ENCODE results near the gene TMPRSS7.

TMPRSS7 gene

DNA sequence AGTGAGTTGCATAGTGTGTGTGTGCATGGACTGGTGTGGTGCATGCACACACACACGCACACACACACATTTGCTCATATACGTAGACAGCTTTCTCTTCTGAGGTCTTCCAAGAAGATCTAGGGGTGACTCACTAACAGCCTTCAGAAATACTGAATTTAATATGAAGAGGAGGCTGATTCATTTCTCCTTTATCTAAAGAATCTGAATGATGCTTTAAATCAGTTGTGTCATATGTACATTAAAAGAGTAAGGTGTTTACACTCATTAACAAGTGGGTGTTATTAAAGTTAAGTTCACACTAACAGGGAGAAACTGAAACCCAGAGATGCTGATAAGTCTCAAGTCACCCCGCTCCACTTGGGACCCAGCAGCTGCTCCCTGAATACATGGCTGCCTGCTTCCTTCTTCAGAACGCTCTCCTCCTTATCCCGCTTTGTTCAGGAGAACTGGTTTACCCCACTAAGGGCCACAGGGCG is 22.0 kb downstream of the TMPRSS7 start:
- DNase-seq (ENCODE audit: extremely low read depth in 1 of 2, low read depth in 1 of 2) = no peak

DNA sequence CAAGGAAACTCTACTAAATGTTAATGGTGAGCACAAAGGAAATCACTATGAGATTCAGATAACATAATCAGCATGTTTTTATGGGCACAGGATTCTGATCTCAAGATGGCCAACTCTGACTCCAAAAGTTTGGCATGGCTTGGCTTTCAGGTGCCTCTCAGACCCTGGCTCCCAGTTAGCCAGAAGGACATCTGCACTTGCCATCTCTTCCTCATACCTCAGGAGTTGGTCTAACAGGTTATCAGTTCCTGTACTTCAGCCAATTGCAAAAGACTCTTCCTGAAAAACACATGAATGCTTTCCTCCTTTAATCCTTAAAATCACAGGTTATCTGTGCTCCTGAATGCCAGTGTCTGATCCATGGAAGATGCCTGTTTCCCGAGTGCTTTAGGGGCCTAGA is 25.0 kb downstream of the TMPRSS7 start:
- DNase-seq (ENCODE audit: extremely low read depth in 1 of 2, low read depth in 1 of 2) = no peak

DNA sequence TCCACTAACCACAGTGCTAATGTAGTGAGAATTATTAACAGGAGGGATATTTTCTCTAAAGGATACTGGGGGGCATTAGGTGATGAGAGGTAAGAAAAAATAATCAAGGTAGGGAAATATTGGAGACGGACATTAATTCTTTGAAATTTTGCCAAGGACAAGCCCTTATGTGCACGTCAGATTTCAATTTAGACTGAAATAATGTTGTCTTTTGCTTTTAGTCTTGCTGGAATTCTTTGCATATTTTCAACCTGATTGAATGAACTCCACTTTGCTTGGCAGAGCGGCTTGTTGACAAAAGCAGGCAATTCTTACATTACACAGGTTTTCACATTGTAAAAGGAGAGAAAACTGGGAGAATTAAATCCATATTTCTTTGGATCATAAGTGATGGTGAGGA is 26.6 kb downstream of the TMPRSS7 start:
- no peak for DNase-seq (ENCODE audit: extremely low read depth in 1 of 2, low read depth in 1 of 2)

DNA sequence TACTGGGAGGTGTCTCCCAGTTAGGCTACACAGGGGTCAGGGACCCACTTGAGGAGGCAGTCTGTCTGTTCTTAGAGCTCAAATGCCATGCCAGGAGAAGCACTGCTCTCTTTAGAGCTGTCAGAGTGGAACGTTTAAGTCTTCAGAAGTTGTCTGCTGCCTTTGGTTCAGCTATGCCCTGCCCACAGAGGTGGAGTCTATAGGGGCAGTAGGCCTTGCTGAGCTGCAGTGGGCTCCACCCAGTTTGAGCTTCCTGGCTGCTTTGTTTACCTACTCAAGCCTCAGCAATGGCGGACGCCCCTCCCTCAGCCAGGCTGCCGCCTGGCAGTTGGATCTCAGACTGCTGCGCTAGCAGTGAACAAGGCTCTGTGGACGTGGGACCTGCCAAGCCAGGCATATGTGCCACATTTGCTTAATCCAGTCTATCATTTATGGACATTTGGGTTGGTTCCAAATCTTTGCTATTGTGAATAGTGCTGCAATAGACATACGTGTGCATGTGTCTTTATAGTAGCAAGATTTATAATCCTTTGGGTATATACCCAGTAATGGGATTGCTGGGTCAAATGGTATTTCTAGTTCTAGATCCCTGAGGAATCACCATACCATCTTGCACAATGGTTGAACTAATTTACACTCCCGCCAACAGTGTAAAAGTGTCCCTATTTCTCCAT is 38.0 kb downstream of the TMPRSS7 start:
- peak in 1 of 2 donors; percentile 35 for DNase-seq (ENCODE audit: extremely low read depth in 1 of 2, low read depth in 1 of 2)

DNA sequence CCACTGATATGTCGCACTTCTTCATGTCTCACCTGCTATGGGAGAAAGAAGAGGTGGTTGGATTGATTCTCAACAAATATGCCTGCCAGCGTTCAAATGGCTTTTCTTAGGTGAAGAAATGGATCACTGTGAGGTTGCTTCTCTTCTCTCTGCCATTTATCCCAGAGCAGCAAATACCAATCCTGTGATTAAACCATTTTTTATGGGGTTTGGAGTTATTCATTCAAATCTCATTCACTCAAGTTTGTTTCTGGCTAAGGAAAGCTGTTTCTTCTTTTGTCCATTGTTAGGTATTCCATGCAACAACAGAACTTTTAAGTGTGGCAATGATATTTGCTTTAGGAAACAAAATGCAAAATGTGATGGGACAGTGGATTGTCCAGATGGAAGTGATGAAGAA is 39.5 kb downstream of the TMPRSS7 start:
- no peak for DNase-seq (ENCODE audit: extremely low read depth in 1 of 2, low read depth in 1 of 2)

DNA sequence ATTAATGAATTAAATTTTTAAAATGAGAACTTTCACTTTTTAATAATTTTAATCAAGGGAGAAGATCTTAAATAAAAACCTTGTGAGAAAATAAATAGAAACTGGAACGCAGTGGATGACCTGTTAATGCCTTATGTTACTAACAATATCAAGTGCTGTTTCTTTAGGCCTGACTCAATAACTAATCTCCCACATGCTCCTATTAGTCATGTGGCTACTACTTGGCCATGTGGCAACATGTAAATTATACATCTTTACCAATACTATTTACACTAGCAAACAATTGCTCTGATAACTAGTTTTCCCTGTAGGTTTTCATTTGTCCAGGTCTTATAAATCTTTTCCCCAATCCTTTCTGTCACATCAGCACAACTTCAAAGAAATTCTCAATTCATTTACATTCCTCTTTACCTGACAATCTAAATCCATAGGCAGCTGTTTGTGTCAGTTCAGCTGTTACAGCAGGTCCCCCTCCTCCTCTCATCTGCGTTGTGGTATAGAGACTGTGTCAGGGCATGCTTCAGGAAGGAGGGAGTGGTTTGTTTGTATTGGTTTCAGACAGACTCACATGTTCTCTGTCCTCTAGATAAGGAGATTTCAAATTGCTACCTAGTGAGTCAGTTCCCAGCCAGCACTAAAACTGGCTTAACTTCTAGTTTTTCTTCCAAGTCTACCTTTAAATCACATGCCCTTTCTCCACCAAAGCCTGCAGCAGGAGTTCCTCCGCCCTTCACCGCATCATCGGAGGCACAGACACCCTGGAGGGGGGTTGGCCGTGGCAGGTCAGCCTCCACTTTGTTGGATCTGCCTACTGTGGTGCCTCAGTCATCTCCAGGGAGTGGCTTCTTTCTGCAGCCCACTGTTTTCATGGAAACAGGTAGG is 40.3 kb downstream of the TMPRSS7 start:
- no peak for DNase-seq (ENCODE audit: extremely low read depth in 1 of 2, low read depth in 1 of 2)

DNA sequence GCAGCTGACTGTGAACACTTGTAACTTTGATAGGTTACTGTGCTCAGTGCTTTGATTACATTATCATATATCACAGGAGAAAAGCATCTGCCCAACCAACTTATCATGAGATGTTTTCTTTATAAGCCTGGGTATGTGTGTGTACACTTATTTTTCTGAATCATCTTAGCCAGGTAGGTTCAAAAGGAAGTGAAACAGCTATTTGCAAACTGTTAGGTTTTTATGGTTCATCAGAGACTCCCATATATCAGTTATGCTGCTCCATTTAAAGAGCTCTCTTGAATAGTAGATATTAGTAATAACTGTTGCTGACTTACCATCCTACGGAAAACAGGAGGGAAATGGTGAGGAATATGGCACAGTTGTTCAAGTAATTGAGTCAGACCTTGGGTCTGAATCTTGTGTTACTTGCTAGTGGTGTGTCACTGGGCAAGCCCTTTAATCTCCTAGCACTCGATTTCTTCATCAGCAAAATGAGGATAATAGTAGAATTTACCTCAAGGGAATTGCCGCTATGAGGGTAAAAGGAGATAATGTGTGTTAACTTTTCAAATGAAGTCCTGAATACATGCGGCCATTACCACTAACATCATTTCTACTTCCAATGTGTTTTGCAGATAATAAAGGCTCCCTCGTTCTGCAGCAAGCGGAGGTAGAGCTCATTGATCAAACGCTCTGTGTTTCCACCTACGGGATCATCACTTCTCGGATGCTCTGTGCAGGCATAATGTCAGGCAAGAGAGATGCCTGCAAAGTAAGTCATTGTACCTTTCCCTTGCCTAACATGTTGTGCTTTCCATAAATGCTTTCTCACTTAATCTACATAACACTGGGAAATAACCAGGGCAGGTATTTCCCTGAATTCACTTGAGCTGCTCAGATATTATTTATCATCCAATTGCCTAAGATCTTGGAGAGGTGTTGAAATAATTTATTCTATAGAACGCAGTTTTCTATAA is 43.9 kb downstream of the TMPRSS7 start:
- no peak for DNase-seq (ENCODE audit: extremely low read depth in 1 of 2, low read depth in 1 of 2)

DNA sequence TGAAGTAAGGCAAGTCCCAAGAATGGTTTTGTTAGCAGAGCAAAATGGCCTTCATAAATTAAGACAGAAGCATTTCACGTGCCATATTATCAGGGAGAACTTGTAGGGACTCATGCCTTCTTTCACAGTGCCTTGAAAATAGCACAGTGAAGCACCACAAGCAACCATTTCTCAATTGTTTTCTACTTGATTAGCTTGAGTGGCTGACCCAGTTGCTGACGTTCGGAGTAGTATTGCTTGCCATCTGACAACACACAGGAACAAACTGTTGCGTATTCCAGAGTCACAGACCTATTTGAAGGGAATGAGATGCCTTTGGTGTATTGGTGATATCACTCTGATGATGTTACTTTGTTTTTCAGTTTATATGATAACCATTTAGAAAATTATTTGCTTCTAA is 48.7 kb downstream of the TMPRSS7 start:
- no peak for DNase-seq (ENCODE audit: extremely low read depth in 1 of 2, low read depth in 1 of 2)

DNA sequence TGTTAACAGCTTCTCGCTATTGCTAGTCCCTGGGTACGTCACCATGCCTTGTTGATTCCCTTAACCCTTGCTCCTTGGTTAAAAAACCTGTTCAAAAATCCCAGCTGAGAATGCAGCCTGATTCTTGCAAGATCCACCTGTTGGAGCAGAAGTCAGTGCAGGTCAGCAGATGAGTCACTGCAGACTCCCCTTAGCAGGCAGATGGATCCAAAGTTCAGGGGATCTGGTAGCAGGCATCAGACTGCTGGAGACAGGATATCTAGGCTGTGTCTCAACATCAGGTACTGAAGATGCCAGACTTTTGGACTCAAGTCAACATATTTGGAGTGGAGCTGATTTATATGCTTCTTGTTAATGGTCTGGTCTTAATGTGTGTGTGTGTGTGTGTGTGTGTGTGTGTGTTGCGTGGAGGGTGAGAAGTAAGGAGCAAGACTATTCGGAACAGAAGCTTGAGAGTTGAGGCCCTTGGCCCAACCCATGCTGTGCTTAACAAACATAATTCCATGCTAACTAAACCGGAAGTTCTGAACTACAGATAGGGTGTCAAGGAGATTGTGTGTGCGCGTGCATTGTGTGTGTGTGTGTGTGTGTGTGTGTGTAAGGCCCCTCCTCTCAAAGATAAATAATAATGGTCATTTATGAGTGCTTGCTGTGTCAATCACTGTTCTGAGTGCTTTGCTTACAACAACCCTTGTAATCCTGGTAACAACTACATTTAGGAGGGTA is 50.6 kb downstream of the TMPRSS7 start:
- DNase-seq (ENCODE audit: extremely low read depth in 1 of 2, low read depth in 1 of 2) = no peak

DNA sequence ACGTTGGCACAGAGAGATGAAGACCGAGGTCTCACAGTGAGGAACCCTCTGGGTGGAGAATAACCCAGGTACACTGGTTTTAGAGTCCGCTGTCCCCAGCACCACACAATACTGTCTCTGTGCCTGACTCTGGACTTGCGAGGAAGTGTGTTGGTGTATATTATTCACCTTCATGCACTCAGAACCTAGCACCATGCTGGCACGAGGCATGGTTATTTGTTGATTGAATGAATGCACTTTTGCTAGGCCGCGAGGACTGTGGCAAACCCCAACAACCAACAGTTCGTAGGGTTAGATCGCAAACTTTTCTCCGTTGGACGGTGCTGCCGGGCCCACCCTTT is 51.2 kb downstream of the TMPRSS7 start:
- DNase-seq (ENCODE audit: extremely low read depth in 1 of 2, low read depth in 1 of 2) = no peak

DNA sequence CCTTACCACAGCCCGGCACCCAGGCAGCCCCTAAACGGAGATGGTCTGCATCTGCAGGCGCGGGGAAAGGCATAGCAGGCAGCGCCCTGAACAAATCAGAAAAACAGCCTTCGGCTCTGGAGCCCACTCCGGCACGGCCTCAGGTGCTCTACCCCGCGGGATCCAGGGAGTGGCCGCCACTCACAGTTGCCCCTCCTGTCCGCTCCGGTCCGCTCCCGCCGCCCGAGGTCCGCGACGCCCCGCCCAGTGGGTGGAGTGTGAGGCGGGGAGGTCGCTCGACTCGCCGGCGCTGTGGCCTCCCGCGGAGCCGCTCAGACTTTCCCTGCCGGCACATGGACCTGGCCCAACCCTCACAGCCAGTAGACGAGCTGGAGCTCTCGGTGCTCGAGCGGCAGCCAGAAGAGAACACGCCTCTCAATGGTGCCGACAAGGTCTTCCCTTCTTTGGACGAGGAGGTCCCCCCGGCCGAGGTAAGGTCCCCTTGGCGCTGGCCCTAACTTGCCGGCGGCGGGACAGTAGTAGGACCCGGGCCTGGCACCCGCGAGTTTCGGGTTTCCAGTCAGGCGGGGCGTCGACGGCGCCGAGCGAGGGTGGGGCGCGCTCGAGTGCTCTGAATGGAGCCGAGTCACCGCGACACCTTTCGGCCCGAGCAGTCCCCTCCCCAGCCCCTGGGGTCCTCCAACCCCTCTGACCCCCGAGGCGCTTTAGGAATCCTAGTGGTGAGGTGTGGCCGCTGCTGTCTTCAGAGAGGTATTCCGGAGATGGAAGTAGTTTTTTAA is 51.7 kb downstream of the TMPRSS7 start, which contains the start of gene C3orf52:
TSS of gene C3orf52 (plus strand) at position 314 of the 779 bp plus-strand sequence. CDS start at position 333, 19 bp downstream.
- peak; percentile 39 to 53 for DNase-seq (ENCODE audit: extremely low read depth in 1 of 2, low read depth in 1 of 2)

DNA sequence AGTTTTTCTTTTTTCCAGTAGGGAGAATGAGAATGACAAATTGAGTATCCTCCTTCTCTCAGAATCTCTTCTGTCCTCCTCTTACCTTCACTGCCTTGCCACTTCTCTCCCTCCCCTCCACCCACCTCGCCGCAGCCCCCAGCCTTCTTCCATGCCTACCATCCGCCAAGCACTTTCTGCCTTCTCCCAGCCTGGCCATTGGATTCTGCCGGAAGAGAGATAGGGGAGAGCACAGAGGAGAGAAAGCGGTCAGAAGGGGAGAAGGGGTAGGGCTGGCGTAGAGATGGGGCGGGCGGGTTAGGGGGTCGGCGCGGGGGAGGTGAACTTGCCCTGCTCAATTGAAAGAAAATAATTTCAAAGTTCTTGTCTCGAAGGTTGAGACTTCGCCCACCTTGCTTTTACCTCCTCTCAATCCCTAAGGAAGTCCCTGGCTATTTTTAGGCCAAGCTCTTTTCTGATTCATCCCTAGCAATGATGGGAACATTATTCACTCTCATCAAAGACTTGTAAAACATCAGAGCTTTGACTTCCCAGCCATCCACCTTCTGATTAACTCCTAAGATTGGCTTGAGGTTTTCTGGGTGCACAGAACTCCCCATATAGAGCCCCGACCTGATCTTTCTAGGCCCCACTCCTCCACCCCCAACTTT is 52.5 kb downstream of the TMPRSS7 start:
- DNase-seq (ENCODE audit: extremely low read depth in 1 of 2, low read depth in 1 of 2) = no peak

DNA sequence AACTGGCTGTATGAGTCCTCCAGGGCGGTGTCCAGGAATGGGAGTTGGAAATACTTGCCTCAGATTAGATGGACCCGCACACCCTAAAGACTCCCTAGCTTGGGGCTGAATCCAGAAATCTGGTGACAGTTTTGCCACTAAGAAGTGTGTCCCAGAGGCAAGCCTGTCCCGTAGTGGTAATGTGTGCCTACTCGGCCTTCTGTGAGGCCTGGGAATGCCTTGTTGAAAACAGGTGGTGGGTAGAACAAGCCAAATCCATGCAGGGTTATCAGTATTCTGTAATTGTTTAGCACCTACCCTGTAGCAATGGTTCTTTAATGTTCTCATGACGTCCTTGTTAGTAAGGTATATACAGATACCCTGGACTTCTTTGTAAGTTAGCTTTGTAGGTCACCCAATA is 53.2 kb downstream of the TMPRSS7 start:
- DNase-seq (ENCODE audit: extremely low read depth in 1 of 2, low read depth in 1 of 2) = no peak

DNA sequence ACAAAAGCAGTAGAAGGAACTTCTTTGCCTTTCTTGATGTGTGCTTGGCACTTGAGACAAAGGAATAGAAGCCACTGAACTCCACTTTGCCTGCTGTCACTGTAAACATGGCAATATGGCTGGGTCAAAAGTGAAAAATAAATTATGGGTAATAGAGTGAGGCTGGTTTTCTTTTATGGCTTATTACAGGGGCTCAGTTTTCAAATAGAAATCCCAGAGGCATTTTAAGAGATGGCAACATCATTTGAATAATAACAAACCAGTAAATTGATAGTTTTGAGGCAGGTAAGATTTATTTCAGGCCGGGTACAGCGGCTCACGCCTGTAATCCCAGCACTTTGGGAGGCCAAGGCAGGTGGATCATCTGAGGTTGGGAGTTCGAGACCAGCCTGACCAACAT is 54.4 kb downstream of the TMPRSS7 start:
- DNase-seq (ENCODE audit: extremely low read depth in 1 of 2, low read depth in 1 of 2) = no peak

DNA sequence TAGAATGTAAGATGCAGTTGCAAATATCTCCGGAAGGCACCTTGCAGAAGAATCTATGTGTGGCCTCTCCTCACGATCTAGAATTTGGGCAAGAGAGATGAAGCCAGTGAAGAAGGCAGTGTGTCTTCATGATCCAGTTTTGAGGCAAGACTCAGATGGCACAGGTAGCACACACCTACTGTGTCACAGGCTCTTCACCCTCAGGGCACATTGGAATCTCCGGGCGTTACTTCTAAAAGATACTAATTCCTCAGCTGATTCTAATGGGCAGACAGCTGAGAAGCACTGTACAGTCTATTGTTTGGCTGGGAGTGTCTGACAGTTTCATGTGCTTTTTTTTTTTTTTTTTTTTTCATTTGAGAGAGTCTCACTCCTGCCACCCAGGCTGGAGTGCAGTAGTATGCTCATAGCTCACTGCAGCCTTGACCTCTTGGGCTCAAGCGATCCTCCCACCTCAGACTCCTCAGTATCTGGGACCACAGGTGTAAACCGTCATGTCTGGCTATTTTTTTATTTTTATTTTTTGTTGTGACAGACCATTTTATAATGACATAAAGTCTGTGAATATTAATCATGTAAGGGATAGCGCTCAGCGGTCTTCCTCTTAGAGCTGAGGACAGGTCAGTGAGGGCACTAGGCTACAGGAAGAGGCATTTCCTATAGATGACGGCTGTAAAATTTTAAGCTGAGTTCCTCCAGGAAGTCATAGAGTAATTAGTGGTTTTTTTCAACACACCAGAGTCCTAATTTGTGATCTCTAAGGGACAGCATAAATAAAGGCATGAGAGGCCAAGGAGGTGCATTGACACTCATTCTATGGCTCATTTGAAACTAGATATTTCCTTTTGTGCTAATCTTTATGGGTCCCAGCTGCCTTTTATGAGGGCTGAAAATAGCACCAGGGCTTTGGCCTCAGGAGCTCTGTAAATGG is 55.7 kb downstream of the TMPRSS7 start:
- DNase-seq (ENCODE audit: extremely low read depth in 1 of 2, low read depth in 1 of 2) = no peak

DNA sequence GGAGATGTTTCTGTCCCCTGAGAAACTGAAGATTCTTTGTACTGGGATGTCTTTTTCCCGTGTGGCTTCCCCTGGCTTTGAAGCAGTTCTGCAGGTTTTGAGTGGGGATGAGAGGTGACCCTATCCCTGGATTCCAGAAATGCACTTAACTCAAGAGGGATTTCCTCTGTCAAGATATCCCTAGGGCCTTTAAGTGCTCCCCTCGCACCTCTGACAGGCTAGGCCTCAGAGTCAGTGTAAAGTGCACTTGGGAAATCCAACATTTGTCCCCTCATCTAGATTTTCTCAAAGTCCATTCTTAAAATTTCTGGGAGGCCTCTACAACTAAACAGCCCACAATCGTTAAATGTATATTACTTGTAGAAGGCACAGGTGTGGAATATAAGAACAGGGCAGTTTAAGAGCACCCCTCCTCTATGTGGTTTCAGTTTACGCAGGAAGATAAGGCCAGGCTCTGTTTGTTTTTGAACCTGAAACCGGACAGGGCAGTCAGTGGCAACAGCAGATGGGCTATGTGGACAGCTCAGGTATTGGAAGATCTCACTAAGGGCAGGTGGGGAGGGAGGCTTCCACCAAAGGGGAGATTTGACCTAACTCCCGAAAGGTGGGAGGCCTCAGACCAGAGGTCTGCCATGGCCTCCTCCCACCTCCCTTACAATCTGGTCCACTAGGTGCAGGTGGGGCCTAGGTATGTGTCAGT is 56.5 kb downstream of the TMPRSS7 start:
- no peak for DNase-seq (ENCODE audit: extremely low read depth in 1 of 2, low read depth in 1 of 2)

DNA sequence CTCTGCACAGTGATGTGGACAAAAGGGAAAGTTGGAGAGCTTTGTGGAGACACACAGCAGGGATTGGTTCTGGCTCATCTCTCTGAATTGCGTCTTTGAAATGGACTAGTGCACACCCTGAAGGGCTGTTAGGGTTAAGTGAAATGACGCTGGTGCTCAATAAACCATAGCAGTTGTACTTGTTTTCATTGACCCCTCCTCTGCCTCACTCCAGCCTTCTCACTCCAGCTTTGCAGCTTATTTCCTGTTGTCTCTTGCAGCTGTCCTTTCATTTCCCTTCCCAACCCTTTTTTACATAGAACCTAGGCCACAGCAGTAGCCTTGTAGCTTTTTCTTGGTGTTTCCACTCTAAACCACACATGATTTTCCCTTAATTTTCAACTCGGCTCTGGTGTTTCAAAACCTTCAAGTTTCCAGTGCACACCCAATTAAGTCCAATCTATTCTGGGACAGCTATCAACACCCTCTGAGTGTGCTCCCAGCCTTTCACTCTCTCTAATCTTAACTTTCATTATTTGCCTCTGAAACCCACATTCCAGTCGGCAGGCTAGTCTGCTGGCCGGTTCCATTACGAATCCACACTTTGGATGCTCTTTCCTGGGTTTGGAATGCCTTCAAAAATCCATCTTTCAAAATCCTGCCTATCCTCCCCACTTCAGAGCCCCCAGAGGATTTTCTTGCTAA is 58.1 kb downstream of the TMPRSS7 start:
- DNase-seq (ENCODE audit: extremely low read depth in 1 of 2, low read depth in 1 of 2) = no peak

Measured in stimulated activated CD8-positive, alpha-beta memory T cell treated with anti-CD3 and anti-CD28 coated beads, Interleukin-7, amount 100 ng/mL, for 48 hours (primary cell).